Measurements from ENCODE around the gene PNN. TPM values are rescaled to one million over a fixed set of nuclear protein-coding genes. Genes with fewer than 3 reads are reported as not detected.

The PNN gene
- total and polyA plus RNA-seq, 4 donors: 26.8 to 45.1 (median 37.7) TPM

DNA sequence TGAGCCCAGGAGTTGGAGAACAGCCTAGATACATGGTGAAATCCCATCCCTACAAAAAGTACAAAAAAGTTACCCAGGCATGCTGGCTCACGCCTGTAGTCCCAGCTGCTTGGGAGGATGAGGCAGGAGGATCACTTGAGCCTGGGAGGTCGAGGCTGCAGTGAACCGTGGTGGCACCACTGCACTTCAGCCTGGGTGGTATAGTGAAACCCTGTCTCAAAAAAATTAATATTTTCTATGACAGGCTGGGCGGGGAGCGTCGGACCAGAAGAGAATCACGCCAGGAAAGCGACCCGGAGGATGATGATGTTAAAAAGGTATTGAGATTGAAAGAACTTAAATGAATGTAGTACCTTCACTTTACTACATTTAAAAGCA lies 2.1 kb downstream of the PNN start:
- TF ChIP-seq, protein P1, sequence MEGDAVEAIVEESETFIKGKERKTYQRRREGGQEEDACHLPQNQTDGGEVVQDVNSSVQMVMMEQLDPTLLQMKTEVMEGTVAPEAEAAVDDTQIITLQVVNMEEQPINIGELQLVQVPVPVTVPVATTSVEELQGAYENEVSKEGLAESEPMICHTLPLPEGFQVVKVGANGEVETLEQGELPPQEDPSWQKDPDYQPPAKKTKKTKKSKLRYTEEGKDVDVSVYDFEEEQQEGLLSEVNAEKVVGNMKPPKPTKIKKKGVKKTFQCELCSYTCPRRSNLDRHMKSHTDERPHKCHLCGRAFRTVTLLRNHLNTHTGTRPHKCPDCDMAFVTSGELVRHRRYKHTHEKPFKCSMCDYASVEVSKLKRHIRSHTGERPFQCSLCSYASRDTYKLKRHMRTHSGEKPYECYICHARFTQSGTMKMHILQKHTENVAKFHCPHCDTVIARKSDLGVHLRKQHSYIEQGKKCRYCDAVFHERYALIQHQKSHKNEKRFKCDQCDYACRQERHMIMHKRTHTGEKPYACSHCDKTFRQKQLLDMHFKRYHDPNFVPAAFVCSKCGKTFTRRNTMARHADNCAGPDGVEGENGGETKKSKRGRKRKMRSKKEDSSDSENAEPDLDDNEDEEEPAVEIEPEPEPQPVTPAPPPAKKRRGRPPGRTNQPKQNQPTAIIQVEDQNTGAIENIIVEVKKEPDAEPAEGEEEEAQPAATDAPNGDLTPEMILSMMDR (IDR thresholded peaks at IDR 0.05; ENCODE audit: control extremely low read depth, extremely low read depth): no peak
- Histone ChIP-seq H3K9me3 (ENCODE audit: control insufficient read depth in 4 of 4, insufficient read depth in 3 of 4, low read length in 3 of 4) (no peaks in the 10 kb centered on the region), H3K27ac (ENCODE audit: low read depth in 1 of 2, low read length in 1 of 2) (no peak overlapping the region), H3K27me3 (ENCODE audit: control insufficient read depth in 3 of 3, insufficient read depth in 3 of 3, low read length in 2 of 3) (no peaks in the 10 kb centered on the region), H3K9ac (ENCODE audit: insufficient read depth in 1 of 2, low read length in 2 of 2) (no peak overlapping the region), H3K4me1 (ENCODE audit: control insufficient read depth in 5 of 5, insufficient read depth in 5 of 5, low read length in 5 of 5) (peaks cover 0 to 8% (median 0%) of the 10 kb centered on the region in 5 donors), H3K4me3 (no peak overlapping the region), H3K36me3 (ENCODE audit: control insufficient read depth in 4 of 4, insufficient read depth in 4 of 4, low read length in 4 of 4) (peaks cover 23 to 52% (median 40%) of the 10 kb centered on the region in 4 donors)
- ATAC-seq (ENCODE audit: insufficient read depth, low FRiP score): no peak
- WGBS, 2 donors: 94 to 96% methylated on average over 9 of the region's 9 CpGs
- DNase-seq: no peak

DNA sequence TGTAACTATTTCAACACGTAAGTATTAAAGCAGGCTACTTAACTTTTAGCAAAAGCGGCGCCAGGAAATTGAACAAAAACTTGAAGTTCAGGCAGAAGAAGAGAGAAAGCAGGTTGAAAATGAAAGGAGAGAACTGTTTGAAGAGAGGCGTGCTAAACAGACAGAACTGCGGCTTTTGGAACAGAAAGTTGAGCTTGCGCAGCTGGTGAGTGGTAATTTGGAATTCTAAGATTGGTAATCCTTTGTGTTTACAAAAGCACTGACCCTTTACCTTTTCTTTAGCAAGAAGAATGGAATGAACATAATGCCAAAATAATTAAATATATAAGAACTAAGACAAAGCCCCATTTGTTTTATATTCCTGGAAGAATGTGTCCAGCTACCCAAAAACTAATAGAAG lies 4.0 kb downstream of the PNN start:
- Histone ChIP-seq H3K9me3 (ENCODE audit: control insufficient read depth in 4 of 4, insufficient read depth in 3 of 4, low read length in 3 of 4) (no peaks in the 10 kb centered on the region), H3K27me3 (ENCODE audit: control insufficient read depth in 3 of 3, insufficient read depth in 3 of 3, low read length in 2 of 3) (no peaks in the 10 kb centered on the region), H3K27ac (ENCODE audit: low read depth in 1 of 2, low read length in 1 of 2) (no peak overlapping the region), H3K4me1 (ENCODE audit: control insufficient read depth in 5 of 5, insufficient read depth in 5 of 5, low read length in 5 of 5) (peaks cover 0 to 8% (median 0%) of the 10 kb centered on the region in 5 donors), H3K9ac (ENCODE audit: insufficient read depth in 1 of 2, low read length in 2 of 2) (no peak overlapping the region), H3K4me3 (no peak overlapping the region), H3K36me3 (ENCODE audit: control insufficient read depth in 4 of 4, insufficient read depth in 4 of 4, low read length in 4 of 4) (peaks cover 26 to 57% (median 42%) of the 10 kb centered on the region in 4 donors)
- no peak for DNase-seq
- ATAC-seq (ENCODE audit: insufficient read depth, low FRiP score): no peak
- TF ChIP-seq, protein P1 (IDR thresholded peaks at IDR 0.05; ENCODE audit: control extremely low read depth, extremely low read depth): no peak
- 98 to 99% methylated on average over 6 of the region's 6 CpGs for WGBS, 2 donors

DNA sequence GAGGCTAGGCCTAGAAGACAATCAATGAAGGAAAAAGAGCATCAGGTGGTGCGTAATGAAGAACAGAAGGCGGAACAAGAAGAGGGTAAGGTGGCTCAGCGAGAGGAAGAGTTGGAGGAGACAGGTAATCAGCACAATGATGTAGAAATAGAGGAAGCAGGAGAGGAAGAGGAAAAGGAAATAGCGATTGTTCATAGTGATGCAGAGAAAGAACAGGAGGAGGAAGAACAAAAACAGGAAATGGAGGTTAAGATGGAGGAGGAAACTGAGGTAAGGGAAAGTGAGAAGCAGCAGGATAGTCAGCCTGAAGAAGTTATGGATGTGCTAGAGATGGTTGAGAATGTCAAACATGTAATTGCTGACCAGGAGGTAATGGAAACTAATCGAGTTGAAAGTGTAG lies 5.5 kb downstream of the PNN start:
- TF ChIP-seq, protein P1 (IDR thresholded peaks at IDR 0.05; ENCODE audit: control extremely low read depth, extremely low read depth): no peak
- H3K27me3 ChIP-seq (ENCODE audit: control insufficient read depth in 3 of 3, insufficient read depth in 3 of 3, low read length in 2 of 3): no peaks in the 10 kb centered on the region
- H3K4me1 ChIP-seq (ENCODE audit: control insufficient read depth in 5 of 5, insufficient read depth in 5 of 5, low read length in 5 of 5): peaks cover 0 to 8% (median 0%) of the 10 kb centered on the region in 5 donors
- no peaks in the 10 kb centered on the region for H3K9me3 ChIP-seq (ENCODE audit: control insufficient read depth in 4 of 4, insufficient read depth in 3 of 4, low read length in 3 of 4)
- H3K27ac ChIP-seq (ENCODE audit: low read depth in 1 of 2, low read length in 1 of 2): no peak overlapping the region
- ATAC-seq (ENCODE audit: insufficient read depth, low FRiP score) (no peak), DNase-seq (no peak)
- peaks cover 34 to 63% (median 39%) of the 10 kb centered on the region in 4 donors for H3K36me3 ChIP-seq (ENCODE audit: control insufficient read depth in 4 of 4, insufficient read depth in 4 of 4, low read length in 4 of 4)
- 77 to 81% methylated on average over 5 of the region's 5 CpGs for WGBS, 2 donors
- H3K4me3 ChIP-seq: no peak overlapping the region
- no peak overlapping the region for H3K9ac ChIP-seq (ENCODE audit: insufficient read depth in 1 of 2, low read length in 2 of 2)
